ENCODE data around the gene SH3TC2.
A peak's percentile ranks its signal among the peaks of the same experiment; 100 is the strongest.

The SH3TC2 gene

DNA sequence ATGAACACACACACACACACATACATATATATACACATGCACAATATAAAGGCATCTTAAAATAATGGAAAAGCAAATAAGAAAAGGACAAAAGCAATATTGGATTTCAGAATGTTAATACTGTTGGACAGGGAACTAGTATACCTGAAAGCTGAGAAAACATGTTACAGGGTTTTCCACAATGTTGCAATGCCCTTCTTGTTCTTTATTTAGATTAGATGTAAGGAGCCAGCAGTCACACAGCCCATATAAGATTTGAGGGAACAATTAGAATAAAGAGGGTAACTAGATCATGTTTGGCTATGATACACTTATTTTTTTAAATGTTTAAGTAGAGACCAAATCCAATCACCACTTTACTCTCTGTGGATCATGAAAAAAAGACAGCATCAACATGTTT lies 61.7 kb downstream of the SH3TC2 start:
- no peak for DNase-seq (ENCODE audit: low read depth in 3 of 3)

DNA sequence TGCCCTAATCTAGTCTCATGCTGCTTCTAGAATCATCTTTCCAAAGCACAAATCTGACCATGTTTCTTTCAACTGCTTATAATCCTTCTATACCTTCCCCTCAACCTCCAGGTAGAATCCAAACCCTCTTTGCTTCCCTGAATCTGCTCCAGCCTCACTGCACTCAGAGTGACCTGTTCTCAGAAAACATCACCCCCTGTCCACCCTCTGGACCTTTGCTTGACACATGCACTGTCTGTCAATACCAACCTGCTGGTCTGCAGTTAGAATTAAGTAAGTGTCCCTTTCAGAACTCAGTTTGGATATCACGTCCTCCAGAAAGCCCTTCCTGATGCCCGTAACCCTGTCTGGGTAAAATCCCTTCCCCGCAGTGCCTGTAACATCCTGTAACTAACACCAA lies 63.1 kb downstream of the SH3TC2 start:
- no peak for DNase-seq (ENCODE audit: low read depth in 3 of 3)

DNA sequence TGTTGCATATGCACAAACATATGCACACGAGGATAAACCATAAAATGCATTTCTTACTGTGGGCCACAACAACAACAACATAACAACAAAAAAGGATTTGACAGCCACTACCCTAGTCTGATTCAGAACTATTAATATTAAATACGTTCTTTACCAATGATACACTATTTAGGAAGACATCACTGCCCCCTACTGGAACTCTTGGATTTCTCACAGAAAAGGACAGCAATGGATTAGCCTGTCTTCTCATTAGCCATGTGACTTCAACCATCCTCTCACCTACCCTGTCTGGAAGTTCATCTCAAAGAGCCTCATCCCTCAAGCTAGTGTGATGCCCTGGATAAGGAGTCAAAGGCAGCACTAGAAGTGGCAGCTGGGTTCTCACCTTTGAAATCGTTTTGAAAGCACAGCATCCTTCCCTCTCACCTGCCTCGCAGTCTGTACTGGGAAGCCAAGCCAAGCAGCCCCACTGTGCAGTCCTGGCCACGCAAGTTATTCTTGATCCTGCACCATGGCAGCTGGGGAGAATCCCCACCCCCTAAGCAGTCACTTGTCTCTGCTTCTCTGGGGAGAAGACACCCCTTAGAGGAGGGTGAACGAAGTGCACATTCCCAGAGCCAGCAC lies 64.6 kb downstream of the SH3TC2 start:
- peak in 1 of 3 donors; percentile 15 for DNase-seq (ENCODE audit: low read depth in 3 of 3)

DNA sequence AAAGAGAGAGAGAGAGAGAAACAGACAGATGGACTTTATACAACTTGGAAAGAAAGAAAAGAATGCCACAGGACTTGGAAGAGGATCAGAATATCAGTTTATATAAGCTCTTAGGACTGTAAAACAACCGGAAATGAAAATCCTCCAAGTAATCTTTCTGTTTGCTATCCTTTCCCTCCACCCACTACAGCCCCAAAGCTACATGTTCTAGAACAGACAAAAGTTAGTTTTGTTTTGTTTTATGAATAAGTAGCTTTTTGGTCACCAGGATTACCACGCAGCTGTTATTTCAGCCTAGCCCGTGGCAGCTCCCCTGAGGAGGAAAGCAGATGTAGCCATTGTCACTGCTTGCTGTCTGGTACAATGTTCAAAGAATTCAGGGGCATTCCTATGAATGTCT lies 66.6 kb downstream of the SH3TC2 start:
- DNase-seq (ENCODE audit: low read depth in 3 of 3), result no peak

DNA sequence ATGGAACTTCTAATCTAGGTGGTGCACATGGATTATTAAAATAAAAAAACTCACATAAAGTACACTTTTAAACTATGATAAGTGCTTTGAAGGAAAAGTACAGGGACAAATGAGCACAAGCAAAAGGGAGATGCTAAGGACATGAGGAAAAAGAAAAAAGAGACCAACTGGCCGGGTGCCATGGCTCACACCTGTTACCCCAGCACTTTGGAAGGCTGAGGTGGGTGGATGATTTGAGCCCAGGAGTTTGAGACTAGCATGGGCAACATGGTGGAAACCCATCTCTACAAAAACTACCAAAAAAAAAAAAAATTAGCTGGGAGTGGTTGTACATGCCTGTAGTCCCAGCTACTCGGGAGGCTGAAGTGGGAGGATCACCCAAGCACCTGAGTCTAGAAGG lies 67.1 kb downstream of the SH3TC2 start:
- no peak for DNase-seq (ENCODE audit: low read depth in 3 of 3)

DNA sequence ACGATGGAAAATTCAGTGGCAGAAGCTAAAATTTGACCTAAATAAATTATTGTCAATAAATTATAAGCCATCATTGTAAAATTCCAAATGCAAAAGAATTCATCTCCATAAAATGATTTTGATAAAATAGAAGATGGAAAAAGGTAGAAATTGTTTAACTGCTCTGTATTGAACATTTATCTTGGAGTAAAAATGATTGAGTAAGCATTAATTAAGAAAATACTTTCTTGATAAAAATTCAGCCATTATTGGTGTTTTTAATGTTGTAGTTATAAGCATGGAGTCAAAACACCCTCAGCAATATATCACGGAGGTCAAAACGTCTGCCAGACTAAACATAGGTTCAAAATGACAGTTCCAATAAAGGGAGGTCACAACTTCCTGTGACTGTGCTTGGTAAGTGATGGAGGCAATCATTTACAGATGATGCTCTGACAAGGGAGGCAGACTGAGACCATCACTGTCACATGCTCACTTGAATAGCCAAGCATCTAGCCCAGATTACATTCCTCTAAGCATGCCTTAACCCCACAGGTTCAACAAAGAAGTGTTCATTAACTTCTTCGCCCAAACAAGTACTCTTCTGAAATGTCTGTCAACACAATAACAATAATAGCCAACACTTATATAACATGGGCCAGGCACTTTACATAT lies 69.5 kb downstream of the SH3TC2 start:
- DNase-seq (ENCODE audit: low read depth in 3 of 3), result no peak

DNA sequence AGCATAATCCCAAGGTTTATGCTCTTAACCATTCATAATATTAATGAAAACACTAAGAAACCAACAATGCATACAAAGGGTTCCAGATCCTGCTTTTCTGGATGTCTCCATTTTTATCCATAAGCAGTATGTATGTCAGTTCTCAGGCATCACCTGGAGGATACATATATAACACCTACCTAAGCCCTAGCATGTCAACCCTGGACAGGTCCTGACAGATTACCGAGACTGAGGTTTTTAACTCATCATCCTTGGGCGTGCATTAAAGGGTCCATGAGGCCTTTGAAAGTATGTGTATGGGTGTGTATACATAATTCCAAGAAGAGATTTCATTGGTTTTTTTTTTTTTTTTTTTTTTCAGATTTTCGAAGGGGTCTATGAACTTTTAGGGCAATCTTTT lies 70.6 kb downstream of the SH3TC2 start:
- no peak for DNase-seq (ENCODE audit: low read depth in 3 of 3)

DNA sequence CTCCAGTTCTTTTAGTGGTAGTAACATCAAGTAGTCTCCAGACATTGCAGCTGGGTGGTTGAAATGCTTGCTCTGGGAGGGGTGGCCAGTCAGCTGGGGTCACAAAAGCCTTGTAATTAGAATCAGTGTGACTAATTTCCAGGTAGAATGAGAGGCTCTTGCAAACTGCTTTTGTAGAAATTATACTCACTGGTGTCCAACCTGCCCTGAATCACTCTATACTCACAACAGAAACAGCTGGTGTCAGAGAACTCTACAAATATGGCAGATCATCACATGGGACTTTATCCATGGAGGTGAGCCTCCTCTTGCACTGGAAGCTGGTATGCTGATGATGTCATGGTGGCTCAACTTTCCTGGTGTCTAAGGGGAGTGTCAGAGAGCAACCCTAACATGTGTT lies 71.3 kb downstream of the SH3TC2 start:
- no peak for DNase-seq (ENCODE audit: low read depth in 3 of 3)

DNA sequence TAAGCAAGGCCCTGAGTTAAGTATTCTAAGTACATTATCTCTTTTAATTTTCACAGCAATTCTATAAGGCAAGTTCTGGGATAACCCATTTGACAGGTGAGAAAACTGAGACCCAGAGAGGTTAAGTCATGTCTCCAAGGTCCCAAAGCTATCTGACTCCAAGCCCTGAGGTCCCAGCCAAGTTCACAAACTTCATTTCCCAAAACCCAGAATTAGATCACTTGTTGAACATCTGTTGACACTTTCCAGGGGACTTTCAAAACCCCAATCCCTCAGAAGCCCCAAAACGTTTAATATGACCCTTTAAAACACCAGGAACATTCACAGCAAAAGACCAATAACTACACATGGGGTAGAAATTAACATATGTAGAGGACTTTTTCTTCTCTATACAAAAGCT lies 72.0 kb downstream of the SH3TC2 start:
- no peak for DNase-seq (ENCODE audit: low read depth in 3 of 3)

DNA sequence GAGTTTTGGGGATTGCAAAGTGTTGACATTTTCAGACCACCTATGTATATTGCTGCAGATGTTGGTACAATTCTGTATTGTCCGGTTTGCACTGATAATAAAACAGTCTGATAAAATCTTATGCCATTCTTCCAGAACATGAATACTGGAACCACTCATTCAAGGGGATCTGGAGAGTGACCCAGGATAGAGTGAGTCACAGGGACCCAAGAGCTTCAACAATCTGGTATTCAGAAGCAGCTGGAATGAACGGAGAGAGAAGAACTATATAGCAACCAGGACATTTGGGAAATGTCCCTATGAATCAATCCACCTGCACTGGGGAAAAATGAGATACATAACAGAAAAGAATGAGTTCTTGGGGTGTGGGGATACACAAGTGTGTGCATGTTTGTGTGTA lies 73.3 kb downstream of the SH3TC2 start:
- DNase-seq (ENCODE audit: low read depth in 3 of 3), result no peak

DNA sequence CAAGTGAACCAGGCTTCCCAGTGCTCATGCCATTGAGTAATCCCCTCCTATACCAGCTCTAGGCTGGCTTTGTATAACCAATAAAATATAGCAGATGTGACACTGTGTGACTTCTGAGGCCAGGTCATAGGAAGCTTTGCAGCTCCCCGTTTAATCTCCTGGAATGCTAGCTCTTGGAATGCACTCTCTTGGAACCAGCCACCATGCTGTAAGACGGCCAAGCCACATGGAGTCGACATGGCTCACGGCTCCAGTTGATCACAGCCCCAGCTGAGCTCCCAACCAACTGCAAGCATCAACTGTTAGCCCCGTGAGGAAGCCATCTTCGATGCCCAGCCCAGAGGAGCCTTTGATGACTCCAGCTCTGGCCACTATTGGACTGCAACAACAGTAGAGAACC lies 74.5 kb downstream of the SH3TC2 start:
- no peak for DNase-seq (ENCODE audit: low read depth in 3 of 3)

DNA sequence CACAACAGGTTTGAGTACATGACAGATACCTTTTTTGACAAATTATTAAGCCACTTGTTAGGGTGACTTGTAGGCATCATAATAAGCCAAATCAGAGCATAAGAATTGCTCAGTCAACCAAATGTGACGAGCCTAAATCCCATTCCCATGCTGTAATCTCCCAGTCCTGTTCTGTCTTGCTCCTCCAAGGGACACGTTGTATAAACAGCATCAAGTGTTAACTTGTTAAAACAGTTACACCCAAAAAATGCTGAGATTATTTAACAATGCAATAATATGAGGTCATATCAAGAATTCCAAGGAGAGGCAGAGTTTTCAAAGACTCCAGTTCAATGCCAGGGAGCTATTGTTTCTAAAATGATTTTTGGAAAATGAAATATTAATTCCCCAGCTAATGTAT lies 76.2 kb downstream of the SH3TC2 start:
- no peak for DNase-seq (ENCODE audit: low read depth in 3 of 3)

DNA sequence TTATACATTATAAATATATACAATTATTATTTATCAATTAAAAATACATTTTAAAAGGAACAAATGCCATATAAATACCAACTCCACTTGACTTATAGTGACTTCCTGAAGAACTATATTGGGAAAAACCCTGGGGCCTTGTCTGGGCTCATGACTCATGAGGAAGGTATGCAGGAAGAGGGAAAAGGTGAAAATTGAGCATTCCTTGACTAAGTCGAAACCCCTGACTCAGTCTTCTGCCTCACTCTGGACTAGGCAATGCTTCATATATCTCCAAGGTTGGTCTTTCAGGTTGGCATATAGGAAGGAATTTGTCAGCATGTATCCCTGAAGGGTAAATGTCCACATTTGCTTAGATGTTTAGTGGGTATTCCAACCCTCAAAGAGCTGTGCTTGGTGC lies 78.5 kb downstream of the SH3TC2 start:
- DNase-seq (ENCODE audit: low read depth in 3 of 3), result no peak

DNA sequence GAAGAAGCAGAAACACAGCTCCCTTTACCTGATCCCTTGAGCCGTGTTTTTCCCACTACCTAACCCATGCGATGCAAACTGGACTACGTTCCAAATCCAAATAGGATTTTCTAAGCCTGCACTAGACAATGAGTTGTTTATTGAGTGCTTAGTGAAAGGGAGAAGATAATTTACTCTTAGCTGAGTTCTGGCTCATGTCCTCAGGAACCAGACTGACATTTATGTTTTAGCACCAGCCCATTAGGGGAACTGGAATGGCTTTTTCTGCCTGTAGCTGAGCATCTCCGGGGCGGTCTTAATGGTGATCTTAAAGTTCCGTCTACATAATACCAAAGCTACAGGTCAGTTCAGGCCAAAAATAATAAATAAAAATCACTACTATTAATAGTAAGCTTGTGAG lies 81.5 kb downstream of the SH3TC2 start:
- no peak for DNase-seq (ENCODE audit: low read depth in 3 of 3)

DNA sequence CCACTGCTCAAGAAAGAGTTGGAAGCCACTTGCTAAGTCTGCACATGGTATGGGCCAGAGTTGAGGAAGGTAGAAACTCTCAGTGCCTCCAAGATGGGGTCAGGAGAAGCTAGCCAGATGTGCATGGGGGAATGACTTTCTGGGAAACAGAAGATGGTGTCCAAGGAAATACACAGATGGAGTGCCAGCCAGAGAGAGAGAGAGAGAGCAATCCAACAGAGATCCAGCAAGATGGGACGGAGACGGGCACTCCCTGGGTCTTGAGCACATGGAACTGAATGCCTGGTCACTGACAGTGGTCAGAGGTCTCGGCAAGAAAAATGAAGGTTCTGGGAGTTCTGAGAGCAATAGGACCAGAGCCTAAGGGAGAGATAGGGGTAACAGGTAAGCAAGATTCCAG lies 82.1 kb downstream of the SH3TC2 start:
- DNase-seq (ENCODE audit: low read depth in 3 of 3), result no peak

DNA sequence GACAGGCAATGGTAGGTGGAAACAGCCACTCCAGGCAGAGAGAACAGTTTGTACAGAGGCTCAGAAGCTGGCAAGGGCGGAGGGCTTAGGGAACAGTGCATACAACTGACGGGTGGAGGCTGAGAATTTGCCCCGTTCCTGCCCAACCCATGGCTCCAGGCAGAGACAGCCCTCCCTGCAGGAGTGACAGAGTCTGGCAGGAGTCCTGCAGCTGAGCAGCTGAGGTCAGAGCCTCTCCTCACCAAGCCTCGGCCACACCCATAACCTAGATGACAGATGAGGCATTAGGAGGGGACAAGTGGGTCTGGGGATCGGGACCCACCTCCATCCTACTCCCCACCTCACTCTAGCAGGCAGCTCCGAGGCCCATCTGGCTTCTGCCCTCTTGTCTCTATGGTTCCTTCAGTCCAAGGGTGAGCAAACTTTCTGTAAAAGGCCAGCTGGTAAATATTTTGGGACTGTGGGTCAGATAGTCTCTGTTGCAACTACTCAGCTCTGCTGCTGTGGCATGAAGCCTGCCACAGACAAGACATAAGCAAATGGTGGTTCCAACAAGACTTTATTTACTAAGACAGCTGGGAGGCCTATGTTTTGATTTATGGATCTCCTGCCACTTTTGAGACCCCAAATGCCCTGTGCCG lies 83.7 kb downstream of the SH3TC2 start:
- no peak for DNase-seq (ENCODE audit: low read depth in 3 of 3)

DNA sequence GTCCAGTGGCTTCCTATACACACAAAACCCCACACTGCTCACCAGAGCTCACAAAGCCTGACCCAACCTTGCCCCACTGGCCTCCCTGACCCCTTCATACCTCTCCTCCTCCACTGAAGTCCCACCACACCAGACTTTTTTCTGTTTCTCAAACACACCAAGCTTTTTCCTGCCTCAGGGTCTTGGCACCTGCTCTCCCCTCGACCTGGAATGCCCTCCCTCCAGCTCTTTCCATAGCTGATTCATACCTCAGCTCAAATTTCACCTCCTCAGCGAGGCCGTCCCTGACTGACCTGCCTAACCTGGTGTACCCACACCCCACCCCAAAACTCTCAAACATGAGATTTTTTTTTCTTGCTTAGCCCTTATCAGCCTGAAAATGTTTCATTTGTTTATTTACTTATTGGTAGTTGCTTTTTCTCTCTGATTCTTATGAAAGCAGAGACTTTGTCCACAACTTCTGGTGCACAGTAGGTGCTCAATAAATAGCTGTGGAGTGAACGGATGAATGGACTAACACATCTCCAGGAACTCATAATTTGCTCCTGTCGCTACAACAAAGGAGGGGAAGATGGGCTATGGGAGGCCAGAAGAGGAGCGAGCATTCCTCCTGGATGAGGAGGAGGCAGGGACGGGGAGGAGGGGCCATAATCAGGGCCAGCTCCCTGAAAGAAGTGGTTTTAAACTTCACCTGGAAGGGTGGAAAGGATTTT lies 84.3 kb downstream of the SH3TC2 start:
- no peak for DNase-seq (ENCODE audit: low read depth in 3 of 3)

DNA sequence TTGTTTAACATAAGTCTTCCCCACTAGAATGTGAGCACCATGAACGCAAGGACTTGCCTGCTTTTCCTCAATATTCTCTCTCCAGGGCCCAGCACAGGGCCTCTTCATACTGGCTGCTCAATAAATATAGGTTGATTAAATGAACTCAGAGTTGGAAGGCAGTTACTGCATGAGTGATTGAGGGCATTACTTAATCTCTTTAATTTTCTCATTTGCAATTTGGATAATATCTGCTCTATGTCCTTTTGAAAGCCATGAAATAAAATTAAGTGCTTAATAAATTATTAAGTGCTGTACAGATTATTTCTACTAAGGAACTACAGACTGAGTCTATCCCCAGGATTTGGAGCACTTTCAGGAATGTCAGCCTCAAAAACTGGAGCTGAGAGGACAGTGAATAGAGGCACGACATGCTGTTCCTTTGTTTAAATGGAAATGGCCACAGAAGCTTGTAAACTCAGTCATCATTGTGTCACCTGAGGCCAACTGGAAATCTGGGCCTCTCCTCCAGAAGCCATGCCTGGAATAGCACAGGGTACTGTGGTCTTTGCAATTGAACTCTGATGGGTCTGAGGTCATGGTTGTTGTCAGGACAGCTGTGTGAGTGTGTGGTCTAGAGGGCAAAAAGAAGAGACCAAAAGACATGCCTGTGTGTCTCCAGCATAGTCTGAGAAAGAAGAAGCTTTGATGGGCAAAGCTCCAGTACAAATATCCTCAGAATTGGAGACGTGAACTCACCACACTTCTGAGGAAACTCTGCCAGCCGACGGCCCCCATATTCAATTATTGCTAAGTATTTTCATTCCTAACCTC lies 86.1 kb downstream of the SH3TC2 start:
- DNase-seq (ENCODE audit: low read depth in 3 of 3), result no peak

DNA sequence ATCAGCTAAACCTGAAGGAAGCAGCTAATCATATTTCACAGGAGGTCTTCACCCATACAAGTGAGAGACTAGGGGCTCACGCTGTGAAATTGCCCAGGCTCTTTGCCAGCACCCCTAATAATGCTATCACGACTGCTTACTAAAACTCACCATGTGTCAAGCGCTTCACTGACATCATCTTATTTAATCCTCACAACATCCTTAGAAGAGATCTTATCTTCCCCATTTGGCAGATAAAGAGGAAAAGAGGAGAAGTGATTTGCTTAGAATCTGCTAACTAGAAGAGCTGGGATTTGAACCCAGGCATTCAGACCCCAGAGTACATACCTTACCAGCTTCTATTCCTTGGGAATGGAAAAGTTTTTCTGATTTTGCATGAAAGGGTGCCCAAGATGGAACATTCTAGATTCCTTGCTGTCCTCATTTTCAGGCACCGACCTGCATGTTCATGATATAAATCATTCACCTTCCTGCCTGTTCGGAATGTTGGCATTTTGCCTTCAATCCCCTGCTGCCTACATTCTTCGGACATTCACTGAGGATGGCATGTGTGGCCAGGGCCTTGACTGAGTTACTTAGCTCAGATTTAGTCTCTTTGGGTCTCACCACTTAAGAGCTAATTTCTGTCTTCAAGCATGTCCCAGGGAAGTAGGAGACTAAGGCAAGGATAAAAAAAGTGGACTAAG lies 88.1 kb downstream of the SH3TC2 start:
- no peak for DNase-seq (ENCODE audit: low read depth in 3 of 3)

DNA sequence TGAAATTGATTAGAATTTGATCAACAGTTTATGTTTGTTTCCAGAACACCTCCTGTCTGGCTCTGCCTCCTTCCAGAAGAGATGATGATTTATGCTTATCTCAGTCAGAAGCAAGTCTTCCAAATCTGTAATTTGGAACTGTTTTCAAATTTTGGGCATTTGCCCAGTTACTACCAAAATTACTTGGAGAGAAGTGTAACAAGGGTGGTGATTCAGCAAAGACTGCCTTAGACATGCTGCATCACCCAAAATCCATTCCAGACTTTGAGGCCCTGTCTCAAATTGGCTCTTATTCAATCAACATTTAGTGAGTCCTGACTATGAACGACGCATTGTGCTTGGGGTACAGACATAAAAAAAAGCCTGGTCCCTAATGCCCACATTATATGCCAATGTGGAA lies 89.4 kb downstream of the SH3TC2 start:
- DNase-seq (ENCODE audit: low read depth in 3 of 3), result no peak

DNA sequence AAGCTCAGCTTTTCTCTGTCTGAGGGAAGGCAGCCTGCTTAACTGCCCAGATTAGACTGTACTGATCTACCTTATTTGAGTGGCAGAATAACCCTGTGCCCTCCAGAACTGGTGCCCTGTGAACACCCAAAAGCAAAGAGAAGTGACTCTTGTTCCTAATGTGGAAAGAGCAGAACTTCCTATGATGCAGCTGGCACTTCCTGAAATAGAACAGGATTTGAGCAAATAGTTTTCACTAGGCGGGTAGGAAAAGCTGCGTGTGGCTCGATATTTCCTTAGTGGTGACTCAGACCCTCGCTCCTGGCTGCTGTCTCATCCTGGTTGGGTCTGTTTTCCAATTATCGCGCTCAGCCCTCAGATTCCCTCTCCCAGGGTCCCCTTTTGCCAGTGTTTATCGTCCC lies 89.9 kb downstream of the SH3TC2 start:
- no peak for DNase-seq (ENCODE audit: low read depth in 3 of 3)
